IPS-15b (cell line): Measurements from ENCODE around the gene STX7.

Experiments
- H3K27me3 ChIP-seq: one replicate; pipeline ENCODE4 v1.6.1; 2013; ENCODE audit warnings: low read length; ENCODE audit not compliant: control insufficient read depth, insufficient read depth
- H3K36me3 ChIP-seq: one replicate; pipeline ENCODE4 v1.6.1; 2013; ENCODE audit warnings: low read length; ENCODE audit not compliant: control insufficient read depth, insufficient read depth
- H3K4me1 ChIP-seq: one replicate; pipeline ENCODE4 v1.6.1; 2013; ENCODE audit warnings: mild to moderate bottlenecking, low read length; ENCODE audit not compliant: control insufficient read depth, insufficient read depth
- H3K4me3 ChIP-seq: one replicate; pipeline ENCODE4 v1.5.1; 2013; ENCODE audit warnings: low read depth, low read length
- H3K9ac ChIP-seq: one replicate; pipeline ENCODE4 v1.6.1; 2013; ENCODE audit warnings: low read depth, mild to moderate bottlenecking, low read length
- H3K9me3 ChIP-seq: one replicate; pipeline ENCODE4 v1.6.1; 2013; ENCODE audit warnings: mild to moderate bottlenecking, low read length; ENCODE audit not compliant: control insufficient read depth, insufficient read depth

The STX7 gene

DNA sequence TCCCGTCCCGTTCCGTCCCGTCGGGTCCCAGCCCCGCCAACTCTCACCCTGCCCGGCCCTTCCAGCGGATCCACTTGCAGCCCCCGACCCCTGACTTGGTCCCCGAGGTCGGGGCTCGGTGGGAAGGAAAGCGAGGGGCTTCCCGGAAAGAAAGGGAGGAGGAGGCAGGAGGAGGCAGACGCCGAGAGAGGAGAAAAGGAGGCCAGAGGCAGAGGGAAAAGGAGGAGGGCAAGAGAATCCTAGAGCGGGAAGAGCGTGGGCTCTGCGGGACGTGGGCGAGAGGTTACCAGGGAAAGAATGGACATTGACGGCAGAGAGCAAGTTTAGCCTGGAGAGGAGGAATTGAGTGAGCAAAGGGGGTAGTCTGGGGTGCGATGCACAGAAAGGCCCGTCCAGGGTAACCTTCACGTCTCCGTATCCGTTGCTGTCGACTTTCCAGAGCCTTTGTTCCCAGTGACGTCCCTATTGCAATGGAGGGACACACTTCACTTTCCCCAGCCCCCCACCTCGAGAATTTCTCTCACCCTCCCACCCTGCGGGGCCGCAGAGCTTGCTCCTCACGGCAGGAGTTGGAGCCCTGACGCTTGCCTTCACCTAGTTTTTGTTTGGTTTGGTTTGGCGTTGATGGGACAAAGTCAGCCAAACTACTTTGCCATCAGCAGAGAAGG lies 111.2 kb downstream of the STX7 start:
- peak overlapping the region; percentile 51 for H3K9ac ChIP-seq

DNA sequence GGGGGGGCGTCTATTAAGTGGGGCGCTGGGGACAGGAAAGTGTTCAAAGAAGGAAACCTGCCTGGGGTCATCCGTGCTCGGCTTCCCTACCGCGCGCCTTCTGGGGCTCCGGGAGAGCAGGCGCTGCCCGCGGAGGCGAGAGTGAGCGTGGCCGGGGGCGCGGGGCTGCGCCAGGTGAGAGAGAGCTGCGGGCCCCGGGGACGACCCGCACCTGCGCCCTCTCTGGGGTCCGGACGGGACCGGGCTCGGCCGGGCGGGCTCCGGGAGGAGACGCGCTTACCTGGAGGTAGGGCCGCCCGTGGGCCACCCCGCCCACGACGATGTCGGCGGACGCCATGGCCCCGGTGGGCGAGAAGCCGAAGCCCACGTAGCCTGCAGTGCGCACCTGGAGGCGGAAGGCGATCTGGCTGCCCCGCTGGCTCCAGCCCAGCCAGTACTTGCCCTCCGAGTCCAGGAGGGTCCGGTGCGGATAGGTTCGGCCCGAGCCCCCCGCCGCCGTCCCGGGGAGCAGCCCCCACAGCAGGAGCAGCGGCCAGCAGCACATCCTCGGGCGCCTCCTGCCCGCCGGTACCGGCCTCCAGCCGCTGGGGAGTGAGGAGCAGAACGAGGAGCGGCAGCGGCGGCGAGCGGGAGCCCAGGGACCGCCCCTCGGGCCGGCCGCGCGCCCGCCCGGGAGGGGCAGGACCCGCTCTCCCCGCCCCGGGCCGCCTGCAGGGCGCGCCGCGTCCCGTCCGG lies 111.9 kb downstream of the STX7 start, which contains the start of gene MOXD1:
Gene MOXD1 (minus strand): TSS at position 593 of the 735 bp plus-strand sequence. CDS start 49 bp downstream, at position 544.
- Histone ChIP-seq H3K36me3 (no peaks in the 10 kb centered on the region), H3K4me3 (peak within 1 kb of the TSS; percentile 86), H3K4me1 (no peaks in the 10 kb centered on the region), H3K27me3 (peaks cover 58% of the 10 kb centered on the region), H3K9ac (peak within 1 kb of the TSS; percentile 51), H3K9me3 (no peaks in the 10 kb centered on the region)

More for the DNA sequence above, 111.2 kb downstream of the STX7 start:
- Histone ChIP-seq H3K4me1 (no peaks in the 10 kb centered on the region), H3K9me3 (no peaks in the 10 kb centered on the region), H3K36me3 (no peaks in the 10 kb centered on the region), H3K4me3 (peak overlapping the region; percentile 86), H3K27me3 (peaks cover 58% of the 10 kb centered on the region)

DNA sequence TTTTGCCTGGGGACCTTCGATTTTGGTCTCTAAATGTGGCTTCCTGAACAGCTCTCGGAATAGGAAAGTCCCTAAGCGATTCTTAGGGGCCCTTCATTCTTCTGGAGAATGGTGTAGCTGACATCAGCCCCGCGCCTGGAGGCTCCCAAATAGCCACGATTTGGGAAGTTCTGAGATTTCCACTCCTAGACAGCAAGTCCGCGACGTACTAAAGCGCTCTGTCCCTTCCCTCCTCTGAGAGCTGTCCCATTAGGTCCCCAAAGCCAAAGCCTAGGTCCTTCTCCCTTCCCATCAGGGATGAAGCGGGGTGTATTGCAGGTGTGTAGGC lies 112.4 kb downstream of the STX7 start:
- H3K9ac ChIP-seq, result no peak overlapping the region

DNA sequence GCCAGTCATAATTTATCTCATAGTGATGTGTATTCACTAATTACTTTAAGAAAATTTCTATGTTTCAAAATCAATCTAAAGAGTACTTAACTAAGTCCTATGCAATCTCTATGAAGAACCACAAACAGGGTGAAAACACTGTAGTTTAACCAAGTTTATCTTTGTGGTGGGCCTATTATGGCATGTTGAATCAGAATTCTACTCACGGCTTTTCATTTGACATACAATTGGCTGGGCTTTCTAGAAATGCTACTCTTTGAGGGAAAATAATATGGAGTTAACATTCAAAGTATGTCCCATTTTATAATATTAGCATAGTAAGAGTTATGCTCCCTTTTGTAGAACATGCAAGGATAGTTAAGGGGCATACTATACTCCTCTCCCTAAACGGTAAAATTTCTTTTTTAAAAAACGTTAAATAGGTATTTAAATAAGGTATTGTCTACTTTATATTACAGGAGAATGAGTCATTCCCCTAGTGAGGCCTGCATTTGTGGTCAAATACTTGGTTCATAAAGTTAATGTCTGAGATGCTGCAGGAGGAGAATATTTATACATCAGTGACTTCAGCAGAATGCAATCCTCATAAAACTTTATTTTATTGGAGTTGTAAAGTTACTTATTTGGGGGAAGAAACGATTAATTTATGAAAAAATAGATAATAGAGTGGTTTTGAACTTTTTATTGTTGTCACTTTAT lies 113.4 kb downstream of the STX7 start:
- H3K36me3 ChIP-seq, result no peaks in the 10 kb centered on the region
- H3K9ac ChIP-seq, result no peak overlapping the region
- H3K9me3 ChIP-seq, result no peaks in the 10 kb centered on the region
- peaks cover 58% of the 10 kb centered on the region for H3K27me3 ChIP-seq
- no peaks in the 10 kb centered on the region for H3K4me1 ChIP-seq
- H3K4me3 ChIP-seq, result no peak overlapping the region

More for the DNA sequence above, 112.4 kb downstream of the STX7 start:
- peak overlapping the region; percentile 86 for H3K4me3 ChIP-seq
- H3K9me3 ChIP-seq, result no peaks in the 10 kb centered on the region
- H3K36me3 ChIP-seq, result no peaks in the 10 kb centered on the region
- H3K4me1 ChIP-seq, result no peaks in the 10 kb centered on the region
- H3K27me3 ChIP-seq, result peaks cover 58% of the 10 kb centered on the region
